IMR-90 (cell line): Measurements from ENCODE around the gene FNDC3B.

Experiments used
- CHD1 ChIP-seq: IDR thresholded peaks from 2 replicates; pipeline ENCODE4 v1.6.1; 2012; ENCODE audit warnings: low read depth, low read length, improper control_type of control experiment
- CTCF ChIP-seq: conservative IDR thresholded peaks from 2 replicates; pipeline ENCODE4 v1.5.1; 2012; ENCODE audit warnings: mild to moderate bottlenecking, low read depth, low read length, improper control_type of control experiment
- SMC3 ChIP-seq: fragments of 150-350 bp; IDR thresholded peaks from 2 replicates; pipeline ENCODE4 v1.6.1; 2016; ENCODE audit warnings: low read depth, mild to moderate bottlenecking, antibody characterized with exemption, low read length, moderate library complexity

- TF ChIP-seq SMC3 (no peak), CTCF (no peak), CHD1 (no peak)
Observed at GRCh38 chr3:172330413-172330812, 291.0 kb downstream of the FNDC3B start.
